GM12878 (cell line): ENCODE data around the gene TRIM8. TPM values are rescaled to one million over a fixed set of nuclear protein-coding genes. Genes with fewer than 3 reads are reported as not detected.

ENCODE experiments used
- ATAC-seq: fragments of 200-7000 bp; cut with Tn5 transposase; 3 replicates; pipeline ENCODE4 v1.9.1; 2020; ENCODE audit warnings: mild to moderate bottlenecking, moderate library complexity
- BruUV-seq: library from RNA; stranded (reverse); fragments of 400-500 nt; replicated peaks from 2 replicates; lab custom pipeline; 2021; lab: Mats Ljungman, UMichigan
- CTCF ChIA-PET: fragments of 300-600 bp; sonication (Branson Sonifier 250); formaldehyde crosslinking; extraction: SDS; loops from one replicate; lab custom pipeline; 2021; ENCODE audit warnings: inconsistent platforms; lab: Yijun Ruan, JAX
- POLR2A ChIA-PET: fragments of 350-600 bp; formaldehyde crosslinking; extraction: SDS; loops from one replicate; lab custom pipeline; 2021; ENCODE audit warnings: inconsistent platforms; lab: Charles Lee
- RAD21 ChIA-PET: fragments of 300-600 bp; sonication (Branson Sonifier 250); formaldehyde crosslinking; loops from one replicate; lab custom pipeline; 2023; ENCODE audit warnings: antibody characterized with exemption; ENCODE audit not compliant: unreplicated experiment; lab: Charles Lee
- SMC1A ChIA-PET: fragments of 300-600 bp; sonication (Branson Sonifier 250); formaldehyde crosslinking; loops from one replicate; lab custom pipeline; 2023; ENCODE audit not compliant: unreplicated experiment, uncharacterized antibody; lab: Charles Lee
- DNase-seq: peaks from one replicate; pipeline ENCODE4 v3.0.0-alpha.2; 2011; ENCODE audit warnings: low read depth, low spot score
- FAIRE-seq: peaks from 3 replicates; lab custom pipeline; 2011; peaks lifted over from hg19 to GRCh38; lab: Jason Lieb, UNC
- H2AFZ ChIP-seq: 2 replicates; pipeline ENCODE4 v1.6.0; 2011; ENCODE audit warnings: low read depth, low read length, control low read depth; ENCODE audit not compliant: control insufficient read depth
- H3K27ac ChIP-seq: 2 replicates; pipeline ENCODE4 v1.5.1; 2011; ENCODE audit warnings: control low read depth; ENCODE audit not compliant: control insufficient read depth, insufficient read depth
- H3K27me3 ChIP-seq, 2 experiments: replicated peaks in 1 of 2; 2 replicates each; pipeline versions ENCODE4 v1.6.0 to v1.6.1; 2011; ENCODE audit warnings: low read length in 1 of 2; ENCODE audit not compliant: control insufficient read depth in 2 of 2, insufficient read depth in 2 of 2
- H3K36me3 ChIP-seq, 2 experiments: 2 replicates each; pipeline ENCODE4 v1.5.1; 2011; ENCODE audit warnings: low read length in 1 of 2; ENCODE audit not compliant: control insufficient read depth in 2 of 2, insufficient read depth in 2 of 2
- H3K4me1 ChIP-seq: 2 replicates; pipeline ENCODE4 v1.6.1; 2011; ENCODE audit warnings: mild to moderate bottlenecking, low read length, moderate library complexity, mixed read lengths; ENCODE audit not compliant: control insufficient read depth, insufficient read depth
- H3K4me2 ChIP-seq: 2 replicates; pipeline ENCODE4 v1.6.0; 2011; ENCODE audit warnings: control low read depth; ENCODE audit not compliant: control insufficient read depth, insufficient read depth
- H3K4me3 ChIP-seq: fragments of 200-600 bp; sonication (generic); 2 replicates; pipeline ENCODE4 v1.5.1; 2016
- H3K79me2 ChIP-seq: 2 replicates; pipeline ENCODE4 v1.6.0; 2011; ENCODE audit warnings: low read length; ENCODE audit not compliant: control insufficient read depth, insufficient read depth
- H3K9ac ChIP-seq: 2 replicates; pipeline ENCODE4 v1.8.0; 2011; ENCODE audit warnings: low read length, control low read depth, mixed read lengths; ENCODE audit not compliant: control insufficient read depth, insufficient read depth
- H3K9me3 ChIP-seq: replicated peaks from 3 replicates; pipeline ENCODE4 v1.5.1; 2011; ENCODE audit warnings: mild to moderate bottlenecking, low read length; ENCODE audit not compliant: control insufficient read depth, insufficient read depth
- H4K20me1 ChIP-seq: 2 replicates; pipeline ENCODE4 v1.6.0; 2011; ENCODE audit not compliant: control insufficient read depth, insufficient read depth
- ATF7 ChIP-seq: fragments of 450-650 bp; IDR thresholded peaks from 2 replicates; pipeline ENCODE4 v1.6.1; 2016; ENCODE audit warnings: low read depth, mild to moderate bottlenecking
- BCL3 ChIP-seq: IDR thresholded peaks from 2 replicates; pipeline ENCODE4 v1.6.1; 2011; ENCODE audit warnings: borderline replicate concordance, low read depth, mild to moderate bottlenecking, moderate library complexity, low read length; ENCODE audit not compliant: insufficient read depth, poor library complexity, severe bottlenecking
- NR2C1 ChIP-seq: fragments of 450-650 bp; IDR thresholded peaks from 2 replicates; pipeline ENCODE4 v1.6.1; 2017; ENCODE audit warnings: antibody characterized with exemption, mild to moderate bottlenecking, moderate library complexity
- TCF12 ChIP-seq: IDR thresholded peaks from 2 replicates; pipeline ENCODE4 v1.6.1; 2011; ENCODE audit warnings: low read depth, mild to moderate bottlenecking, low read length
- WRNIP1 ChIP-seq: IDR thresholded peaks from 2 replicates; pipeline ENCODE4 v1.6.1; 2011; ENCODE audit warnings: low read depth, low read length, improper control_type of control experiment, borderline replicate concordance
- WGBS: methylation state at CpG from one replicate; pipeline ENCODE4 v1.1.6; 2016; ENCODE audit warnings: low lambda C conversion rate; ENCODE audit not compliant: insufficient replicate concordance, insufficient coverage; ENCODE audit errors: missing lambda C conversion rate; 5-methylcytosine and 5-hydroxymethylcytosine counted together
- in situ Hi-C: fragments of 300-500 bp; cut with MboI; formaldehyde crosslinking; loops from 9 replicates; pipeline ENCODE4 v1.14.3; 2018; ENCODE audit warnings: mixed read lengths
- intact Hi-C: fragments of 100-400 bp; cut with micrococcal nuclease; formaldehyde crosslinking; loops from one replicate; pipeline ENCODE4 v1.14.2; 2022; ENCODE audit not compliant: unreplicated experiment
- polyA plus RNA-seq, 11 experiments: library from polyadenylated mRNA; depleted of rRNA in 4 of 11; unstranded in 6 of 11; stranded (reverse) in 5 of 11; fragments of >200 nt; fragmentation: Nextera tagmentation in 4 of 11; fragmentation: Illumina TruSeq in 1 of 11; extraction: Ambion mirVana in 4 of 11; extraction: Trizol in 1 of 11; gene quantifications; 1 replicate in 1 of 11; 2 replicates in 10 of 11; pipeline versions ENCODE4 v1.2.1 to v1.2.3, GENCODE V29; 2011 to 2016; ENCODE audit warnings: inconsistent platforms in 2 of 11, missing spikeins in 2 of 11, low read depth in 1 of 11
- total RNA-seq, 4 experiments: library from RNA; depleted of rRNA in 3 of 4; stranded (reverse); fragments of >200 nt in 3 of 4; fragmentation: Illumina TruSeq in 1 of 4; extraction: Trizol in 1 of 4; gene quantifications; 2 replicates each; pipeline versions ENCODE4 v1.2.1 to v1.2.3, GENCODE V29; 2013 to 2021

TRIM8 gene
- total and polyA plus RNA-seq, 10 of the 15 experiments (the other 5 are each of a cell fraction or from before 2014, with no cell fraction given) = 7.9 to 53.2 (median 24.6) TPM

DNA sequence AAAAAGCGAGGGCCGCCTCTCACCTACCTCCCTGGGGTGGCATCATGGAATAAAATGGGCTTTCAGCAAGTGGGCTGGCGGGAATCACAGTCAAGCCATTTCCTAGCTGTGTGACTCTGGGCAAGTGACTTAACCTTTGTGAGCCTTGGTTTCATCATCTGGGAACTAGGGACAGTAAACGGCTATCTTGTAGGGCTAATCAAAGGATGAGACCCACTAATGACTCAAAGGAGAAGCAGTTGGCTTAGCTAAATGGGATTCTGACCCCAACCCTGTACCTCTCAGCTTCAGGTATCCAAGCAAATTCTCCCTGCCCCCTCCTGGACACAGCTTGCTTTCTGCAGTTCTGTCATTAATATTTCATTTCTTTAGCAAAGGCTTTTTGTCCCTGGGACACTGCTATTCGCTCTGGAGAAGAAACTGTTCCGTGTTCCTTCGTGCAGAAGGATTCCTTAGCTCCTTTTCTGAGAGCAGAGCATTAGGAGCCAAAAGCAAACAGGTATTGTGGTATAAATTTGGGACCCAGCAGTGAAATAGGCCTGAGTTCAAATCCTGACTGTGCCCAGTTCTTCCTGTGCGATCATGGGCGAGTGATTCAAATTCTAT lies 25.9 kb downstream of the TRIM8 start:
- H3K4me1 ChIP-seq = peaks cover 16% of the 10 kb centered on the region
- 73% methylated on average over 9 of the region's 9 CpGs for WGBS
- no peaks in the 10 kb centered on the region for H3K9me3 ChIP-seq
- TF ChIP-seq TCF12 (no peak), ATF7 (no peak), WRNIP1 (no peak), NR2C1 (no peak), BCL3 (peak; percentile 15)
- no TSS peak for BruUV-seq
- H3K4me3 ChIP-seq = no peak overlapping the region
- no peaks in the 10 kb centered on the region for H3K27me3 ChIP-seq
- ChIA-PET RAD21 (interaction anchor here (0.5 to 1.9 kb wide), 11 partner anchors 9 to 834 kb away, joined by 3 to 7 read pairs (median 5); partner anchors contain the start of genes SUFU and TRIM8), POLR2A (interaction anchor here (0.6 to 2.1 kb wide), 5 partner anchors 7 to 43 kb away, joined by 3 to 8 read pairs (median 5); partner anchors contain the start of gene ARL3), SMC1A (interaction anchor here (0.9 to 2.1 kb wide), 11 partner anchors 9 to 61 kb away, joined by 3 to 11 read pairs (median 5); no protein-coding TSS in a partner anchor), CTCF (interaction anchor here (0.7 to 3.1 kb wide), 15 partner anchors 8 to 1025 kb away, joined by 3 to 27 read pairs (median 6); partner anchors contain the start of genes ACTR1A, SUFU and TRIM8)
- H4K20me1 ChIP-seq = no peaks in the 10 kb centered on the region
- no peak overlapping the region for H2AFZ ChIP-seq
- in situ Hi-C loops (no loop called here), intact Hi-C loops (no loop called here)
- H3K79me2 ChIP-seq = no peaks in the 10 kb centered on the region
- H3K36me3 ChIP-seq = no peaks in the 10 kb centered on the region
- ATAC-seq (no peak), FAIRE-seq (no peak), DNase-seq (no peak)
- H3K4me2 ChIP-seq = no peak overlapping the region
- H3K27ac ChIP-seq = no peak overlapping the region
- no peak overlapping the region for H3K9ac ChIP-seq
